WTC11 (cell line): ENCODE results near the gene SERTAD2. TPM values are rescaled to one million over a fixed set of nuclear protein-coding genes. Genes with fewer than 3 reads are reported as not detected.

Source experiments
- ATAC-seq: fragments of 200-7000 bp; cut with Tn5 transposase; 2 replicates; pipeline ENCODE4 v1.10.0; 2021; ENCODE audit warnings: mild to moderate bottlenecking, moderate library complexity
- CTCF ChIA-PET: fragments of 300-600 bp; sonication (Branson Sonifier 250); formaldehyde crosslinking; loops from one replicate; lab custom pipeline; 2021; ENCODE audit warnings: antibody characterized with exemption; lab: Charles Lee
- POLR2A ChIA-PET: fragments of 350-600 bp; sonication (Branson Sonifier 250); formaldehyde crosslinking; loops from one replicate; lab custom pipeline; 2021; ENCODE audit warnings: antibody characterized with exemption; lab: Charles Lee
- DNase-seq: peaks from one replicate; pipeline ENCODE4 v3.0.0; 2021; ENCODE audit warnings: low spot score
- H3K27ac Mint-ChIP-seq: 2 replicates; pipeline ENCODE4 v1.8.0; 2021; ENCODE audit warnings: mixed read lengths
- H3K27me3 Mint-ChIP-seq: 2 replicates; pipeline ENCODE4 v1.8.0; 2021; ENCODE audit warnings: low read depth, mild to moderate bottlenecking, moderate library complexity, mixed read lengths
- H3K36me3 Mint-ChIP-seq: 2 replicates; pipeline ENCODE4 v1.8.0; 2021; ENCODE audit warnings: mixed read lengths
- H3K4me1 Mint-ChIP-seq: 2 replicates; pipeline ENCODE4 v1.8.0; 2022; ENCODE audit warnings: mixed read lengths
- H3K4me3 Mint-ChIP-seq: 2 replicates; pipeline ENCODE4 v1.8.0; 2021; ENCODE audit warnings: mild to moderate bottlenecking, moderate library complexity, mixed read lengths
- H3K9me3 Mint-ChIP-seq: 2 replicates; pipeline ENCODE4 v1.8.0; 2021; ENCODE audit warnings: mixed read lengths
- HMGA2 ChIP-seq: fragments of 250-450 bp; sonication (Bioruptor Pico); IDR thresholded peaks from 2 replicates; pipeline ENCODE4 v1.4.0; 2021; ENCODE audit warnings: mild to moderate bottlenecking, moderate library complexity
- IRF2 ChIP-seq: sonication (generic); formaldehyde crosslinking; IDR thresholded peaks from 2 replicates; pipeline ENCODE4 v1.8.0; 2022; ENCODE audit warnings: low read depth, missing genetic modification reagents, borderline replicate concordance
- NFATC4 ChIP-seq: fragments of 250-450 bp; sonication (Bioruptor Pico); IDR thresholded peaks from 2 replicates; pipeline ENCODE4 v1.9.0; 2021; ENCODE audit warnings: mild to moderate bottlenecking
- NFE2L1 ChIP-seq: sonication (generic); formaldehyde crosslinking; IDR thresholded peaks from 2 replicates; pipeline ENCODE4 v1.8.1; 2023; ENCODE audit warnings: missing genetic modification reagents
- TCF7 ChIP-seq: sonication (generic); formaldehyde crosslinking; IDR thresholded peaks from 2 replicates; pipeline ENCODE4 v1.8.0; 2022; ENCODE audit warnings: mild to moderate bottlenecking, low read depth, missing genetic modification reagents, moderate library complexity
- TEAD4 ChIP-seq: sonication (generic); formaldehyde crosslinking; IDR thresholded peaks from 2 replicates; pipeline ENCODE4 v1.8.0; 2022; ENCODE audit warnings: mild to moderate bottlenecking, missing genetic modification reagents
- ZNF232 ChIP-seq: sonication (generic); formaldehyde crosslinking; IDR thresholded peaks from 2 replicates; pipeline ENCODE4 v1.8.0; 2022; ENCODE audit warnings: mild to moderate bottlenecking, missing genetic modification reagents
- ZNF317 ChIP-seq: sonication (generic); formaldehyde crosslinking; IDR thresholded peaks from 2 replicates; pipeline ENCODE4 v1.8.1; 2023; ENCODE audit warnings: low read depth, mild to moderate bottlenecking, moderate library complexity, missing genetic modification reagents, borderline replicate concordance
- total RNA-seq: library from RNA; stranded (reverse); gene quantifications from 3 replicates; pipeline ENCODE4 v1.2.3, GENCODE V29; 2021
- TF ChIP-seq, protein P1 (sequence below): sonication (generic); formaldehyde crosslinking; conservative IDR thresholded peaks from 2 replicates; pipeline ENCODE4 v1.8.1; 2023; ENCODE audit warnings: mild to moderate bottlenecking, low read depth, missing genetic modification reagents, moderate library complexity
- TF ChIP-seq, protein P2 (sequence below): sonication (generic); formaldehyde crosslinking; conservative IDR thresholded peaks from 2 replicates; pipeline ENCODE4 v1.8.1; 2022; ENCODE audit warnings: mild to moderate bottlenecking, missing genetic modification reagents
- TF ChIP-seq, protein P3 (sequence below): fragments of 250-450 bp; sonication (Bioruptor Pico); IDR thresholded peaks from 2 replicates; pipeline ENCODE4 v1.9.0; 2021; ENCODE audit warnings: mild to moderate bottlenecking
- TF ChIP-seq, protein P4 (sequence below): fragments of 250-450 bp; sonication (Bioruptor Pico); IDR thresholded peaks from 2 replicates; pipeline ENCODE4 v1.9.0; 2021; ENCODE audit warnings: mild to moderate bottlenecking
- TF ChIP-seq, protein P5 (sequence below): sonication (generic); formaldehyde crosslinking; IDR thresholded peaks from 2 replicates; pipeline ENCODE4 v1.8.1; 2023; ENCODE audit warnings: mild to moderate bottlenecking, missing genetic modification reagents
- TF ChIP-seq, protein P6 (sequence below): sonication (generic); formaldehyde crosslinking; IDR thresholded peaks from 2 replicates; pipeline ENCODE4 v1.8.0; 2022; ENCODE audit warnings: mild to moderate bottlenecking, missing genetic modification reagents
- TF ChIP-seq, protein P7 (sequence below): sonication (generic); formaldehyde crosslinking; IDR thresholded peaks from 2 replicates; pipeline ENCODE4 v1.8.1; 2023; ENCODE audit warnings: mild to moderate bottlenecking, moderate library complexity, missing genetic modification reagents
- TF ChIP-seq, protein P8 (sequence below): sonication (generic); formaldehyde crosslinking; IDR thresholded peaks from 2 replicates; pipeline ENCODE4 v1.8.1; 2023; ENCODE audit warnings: mild to moderate bottlenecking, missing genetic modification reagents, moderate library complexity

The SERTAD2 gene
- total RNA-seq, 1 experiment from 2014 or later = 7.9 TPM

DNA sequence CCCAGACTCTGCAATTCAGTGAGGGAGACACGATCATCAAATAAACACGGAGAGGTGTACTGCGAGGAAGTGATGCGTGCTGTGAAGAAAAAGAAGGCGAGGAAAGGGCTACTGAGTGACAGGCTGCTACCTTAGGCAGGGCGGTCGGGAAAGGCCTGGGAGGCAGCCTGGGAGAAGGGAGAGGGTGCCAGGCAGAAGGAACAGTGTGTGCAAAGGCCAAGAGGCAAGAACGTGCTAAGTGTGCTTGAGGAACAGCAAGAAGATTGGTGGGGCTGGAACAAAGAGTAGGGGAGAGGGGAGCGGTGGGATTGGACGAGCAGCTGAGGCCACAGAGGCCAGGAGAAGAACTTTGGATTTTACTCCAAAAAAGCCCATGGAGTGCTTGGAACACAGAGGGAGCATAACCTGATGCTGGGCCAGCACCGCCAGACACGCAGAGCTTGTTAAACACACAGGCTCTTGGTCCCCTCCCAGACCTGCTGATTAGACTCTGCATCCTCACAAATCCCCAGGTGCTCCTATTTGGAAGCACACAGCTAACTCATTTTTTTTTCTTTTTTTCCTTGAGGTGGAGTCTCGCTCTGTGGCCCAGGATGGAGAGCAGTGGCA lies 30.4 kb downstream of the SERTAD2 start (continued):
- TF ChIP-seq, protein P1, sequence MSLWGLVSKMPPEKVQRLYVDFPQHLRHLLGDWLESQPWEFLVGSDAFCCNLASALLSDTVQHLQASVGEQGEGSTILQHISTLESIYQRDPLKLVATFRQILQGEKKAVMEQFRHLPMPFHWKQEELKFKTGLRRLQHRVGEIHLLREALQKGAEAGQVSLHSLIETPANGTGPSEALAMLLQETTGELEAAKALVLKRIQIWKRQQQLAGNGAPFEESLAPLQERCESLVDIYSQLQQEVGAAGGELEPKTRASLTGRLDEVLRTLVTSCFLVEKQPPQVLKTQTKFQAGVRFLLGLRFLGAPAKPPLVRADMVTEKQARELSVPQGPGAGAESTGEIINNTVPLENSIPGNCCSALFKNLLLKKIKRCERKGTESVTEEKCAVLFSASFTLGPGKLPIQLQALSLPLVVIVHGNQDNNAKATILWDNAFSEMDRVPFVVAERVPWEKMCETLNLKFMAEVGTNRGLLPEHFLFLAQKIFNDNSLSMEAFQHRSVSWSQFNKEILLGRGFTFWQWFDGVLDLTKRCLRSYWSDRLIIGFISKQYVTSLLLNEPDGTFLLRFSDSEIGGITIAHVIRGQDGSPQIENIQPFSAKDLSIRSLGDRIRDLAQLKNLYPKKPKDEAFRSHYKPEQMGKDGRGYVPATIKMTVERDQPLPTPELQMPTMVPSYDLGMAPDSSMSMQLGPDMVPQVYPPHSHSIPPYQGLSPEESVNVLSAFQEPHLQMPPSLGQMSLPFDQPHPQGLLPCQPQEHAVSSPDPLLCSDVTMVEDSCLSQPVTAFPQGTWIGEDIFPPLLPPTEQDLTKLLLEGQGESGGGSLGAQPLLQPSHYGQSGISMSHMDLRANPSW (CRISPR knock-in tag) = no peak
- no peak for TF ChIP-seq ZNF232
- TF ChIP-seq, protein P2, sequence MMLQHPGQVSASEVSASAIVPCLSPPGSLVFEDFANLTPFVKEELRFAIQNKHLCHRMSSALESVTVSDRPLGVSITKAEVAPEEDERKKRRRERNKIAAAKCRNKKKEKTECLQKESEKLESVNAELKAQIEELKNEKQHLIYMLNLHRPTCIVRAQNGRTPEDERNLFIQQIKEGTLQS (CRISPR knock-in tag) = no peak
- TF ChIP-seq, protein P3, sequence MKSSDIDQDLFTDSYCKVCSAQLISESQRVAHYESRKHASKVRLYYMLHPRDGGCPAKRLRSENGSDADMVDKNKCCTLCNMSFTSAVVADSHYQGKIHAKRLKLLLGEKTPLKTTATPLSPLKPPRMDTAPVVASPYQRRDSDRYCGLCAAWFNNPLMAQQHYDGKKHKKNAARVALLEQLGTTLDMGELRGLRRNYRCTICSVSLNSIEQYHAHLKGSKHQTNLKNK = no peak
- TF ChIP-seq, protein P4, sequence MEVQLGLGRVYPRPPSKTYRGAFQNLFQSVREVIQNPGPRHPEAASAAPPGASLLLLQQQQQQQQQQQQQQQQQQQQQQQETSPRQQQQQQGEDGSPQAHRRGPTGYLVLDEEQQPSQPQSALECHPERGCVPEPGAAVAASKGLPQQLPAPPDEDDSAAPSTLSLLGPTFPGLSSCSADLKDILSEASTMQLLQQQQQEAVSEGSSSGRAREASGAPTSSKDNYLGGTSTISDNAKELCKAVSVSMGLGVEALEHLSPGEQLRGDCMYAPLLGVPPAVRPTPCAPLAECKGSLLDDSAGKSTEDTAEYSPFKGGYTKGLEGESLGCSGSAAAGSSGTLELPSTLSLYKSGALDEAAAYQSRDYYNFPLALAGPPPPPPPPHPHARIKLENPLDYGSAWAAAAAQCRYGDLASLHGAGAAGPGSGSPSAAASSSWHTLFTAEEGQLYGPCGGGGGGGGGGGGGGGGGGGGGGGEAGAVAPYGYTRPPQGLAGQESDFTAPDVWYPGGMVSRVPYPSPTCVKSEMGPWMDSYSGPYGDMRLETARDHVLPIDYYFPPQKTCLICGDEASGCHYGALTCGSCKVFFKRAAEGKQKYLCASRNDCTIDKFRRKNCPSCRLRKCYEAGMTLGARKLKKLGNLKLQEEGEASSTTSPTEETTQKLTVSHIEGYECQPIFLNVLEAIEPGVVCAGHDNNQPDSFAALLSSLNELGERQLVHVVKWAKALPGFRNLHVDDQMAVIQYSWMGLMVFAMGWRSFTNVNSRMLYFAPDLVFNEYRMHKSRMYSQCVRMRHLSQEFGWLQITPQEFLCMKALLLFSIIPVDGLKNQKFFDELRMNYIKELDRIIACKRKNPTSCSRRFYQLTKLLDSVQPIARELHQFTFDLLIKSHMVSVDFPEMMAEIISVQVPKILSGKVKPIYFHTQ (CRISPR knock-in tag) = no peak
- TF ChIP-seq, protein P5, sequence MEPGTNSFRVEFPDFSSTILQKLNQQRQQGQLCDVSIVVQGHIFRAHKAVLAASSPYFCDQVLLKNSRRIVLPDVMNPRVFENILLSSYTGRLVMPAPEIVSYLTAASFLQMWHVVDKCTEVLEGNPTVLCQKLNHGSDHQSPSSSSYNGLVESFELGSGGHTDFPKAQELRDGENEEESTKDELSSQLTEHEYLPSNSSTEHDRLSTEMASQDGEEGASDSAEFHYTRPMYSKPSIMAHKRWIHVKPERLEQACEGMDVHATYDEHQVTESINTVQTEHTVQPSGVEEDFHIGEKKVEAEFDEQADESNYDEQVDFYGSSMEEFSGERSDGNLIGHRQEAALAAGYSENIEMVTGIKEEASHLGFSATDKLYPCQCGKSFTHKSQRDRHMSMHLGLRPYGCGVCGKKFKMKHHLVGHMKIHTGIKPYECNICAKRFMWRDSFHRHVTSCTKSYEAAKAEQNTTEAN (CRISPR knock-in tag) = no peak
- TF ChIP-seq IRF2 (CRISPR knock-in tag) = no peak
- TF ChIP-seq, protein P6, sequence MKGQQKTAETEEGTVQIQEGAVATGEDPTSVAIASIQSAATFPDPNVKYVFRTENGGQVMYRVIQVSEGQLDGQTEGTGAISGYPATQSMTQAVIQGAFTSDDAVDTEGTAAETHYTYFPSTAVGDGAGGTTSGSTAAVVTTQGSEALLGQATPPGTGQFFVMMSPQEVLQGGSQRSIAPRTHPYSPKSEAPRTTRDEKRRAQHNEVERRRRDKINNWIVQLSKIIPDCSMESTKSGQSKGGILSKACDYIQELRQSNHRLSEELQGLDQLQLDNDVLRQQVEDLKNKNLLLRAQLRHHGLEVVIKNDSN (CRISPR knock-in tag) = no peak
- no peak for TF ChIP-seq TEAD4 (CRISPR knock-in tag)
- no peak for TF ChIP-seq NFATC4 (CRISPR knock-in tag)
- no peak for TF ChIP-seq TCF7 (CRISPR knock-in tag)
- no peak for TF ChIP-seq ZNF317 (CRISPR knock-in tag)
- TF ChIP-seq NFE2L1 (CRISPR knock-in tag) = no peak
- TF ChIP-seq HMGA2 = no peak

DNA sequence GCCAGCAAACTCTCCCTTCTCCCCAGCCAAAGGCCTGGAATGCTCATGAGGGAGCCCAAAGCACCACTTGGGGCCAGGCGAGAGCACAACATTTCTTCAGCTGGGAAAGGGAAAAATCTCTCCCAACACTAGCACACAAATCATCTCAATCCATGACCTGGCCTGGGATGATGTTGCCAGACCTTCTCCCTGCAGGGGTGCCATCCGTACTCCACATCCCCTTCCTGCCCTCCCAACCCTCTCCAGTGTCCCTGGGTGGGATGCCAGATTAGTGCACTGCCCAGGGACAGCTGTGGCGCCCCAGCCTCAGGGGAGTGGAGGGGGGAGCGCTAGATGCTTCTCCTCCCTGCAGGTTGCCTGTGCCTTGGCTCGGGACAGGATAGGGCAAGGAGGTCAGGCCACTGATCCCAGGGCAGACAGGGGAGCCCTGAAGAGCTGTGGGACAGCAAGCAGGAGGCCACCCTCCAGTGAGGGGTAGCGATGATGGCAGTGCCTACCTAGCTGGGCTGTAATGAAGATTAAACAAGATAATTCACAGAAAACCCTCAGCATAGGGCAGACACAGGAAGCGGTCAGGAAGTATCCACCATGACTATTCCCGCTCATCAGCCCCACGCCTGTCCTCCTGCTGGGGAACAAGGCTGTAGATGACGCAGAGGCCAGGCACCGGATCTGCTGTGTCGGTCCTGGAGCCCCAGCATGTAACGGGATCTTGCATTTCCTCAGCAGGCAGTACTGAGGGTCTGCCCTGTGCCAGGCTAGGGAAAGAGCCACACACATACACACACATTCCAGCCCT lies 31.1 kb downstream of the SERTAD2 start:
- H3K27ac Mint-ChIP-seq = peak overlapping the region; percentile 88; the same call in 1 of the 2 replicates
- POLR2A ChIA-PET = interaction anchor here (0.6 kb wide), 1 partner anchor 146 kb away, joined by 12 read pairs; no protein-coding TSS in a partner anchor

More for the DNA sequence above, 31.1 kb downstream of the SERTAD2 start:
- Mint-ChIP-seq H3K4me1 (peaks cover 50% of the 10 kb centered on the region), H3K9me3 (no peaks in the 10 kb centered on the region), H3K36me3 (no peaks in the 10 kb centered on the region), H3K27me3 (peaks cover 6% of the 10 kb centered on the region), H3K4me3 (no peak overlapping the region)
- peak; percentile 32 for DNase-seq
- ATAC-seq = peak; percentile 51
- TF ChIP-seq, protein P7, sequence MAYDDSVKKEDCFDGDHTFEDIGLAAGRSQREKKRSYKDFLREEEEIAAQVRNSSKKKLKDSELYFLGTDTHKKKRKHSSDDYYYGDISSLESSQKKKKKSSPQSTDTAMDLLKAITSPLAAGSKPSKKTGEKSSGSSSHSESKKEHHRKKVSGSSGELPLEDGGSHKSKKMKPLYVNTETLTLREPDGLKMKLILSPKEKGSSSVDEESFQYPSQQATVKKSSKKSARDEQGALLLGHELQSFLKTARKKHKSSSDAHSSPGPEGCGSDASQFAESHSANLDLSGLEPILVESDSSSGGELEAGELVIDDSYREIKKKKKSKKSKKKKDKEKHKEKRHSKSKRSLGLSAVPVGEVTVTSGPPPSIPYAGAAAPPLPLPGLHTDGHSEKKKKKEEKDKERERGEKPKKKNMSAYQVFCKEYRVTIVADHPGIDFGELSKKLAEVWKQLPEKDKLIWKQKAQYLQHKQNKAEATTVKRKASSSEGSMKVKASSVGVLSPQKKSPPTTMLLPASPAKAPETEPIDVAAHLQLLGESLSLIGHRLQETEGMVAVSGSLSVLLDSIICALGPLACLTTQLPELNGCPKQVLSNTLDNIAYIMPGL (CRISPR knock-in tag) = no peak
- TF ChIP-seq, protein P6 (CRISPR knock-in tag) = no peak
- TF ChIP-seq, protein P8, sequence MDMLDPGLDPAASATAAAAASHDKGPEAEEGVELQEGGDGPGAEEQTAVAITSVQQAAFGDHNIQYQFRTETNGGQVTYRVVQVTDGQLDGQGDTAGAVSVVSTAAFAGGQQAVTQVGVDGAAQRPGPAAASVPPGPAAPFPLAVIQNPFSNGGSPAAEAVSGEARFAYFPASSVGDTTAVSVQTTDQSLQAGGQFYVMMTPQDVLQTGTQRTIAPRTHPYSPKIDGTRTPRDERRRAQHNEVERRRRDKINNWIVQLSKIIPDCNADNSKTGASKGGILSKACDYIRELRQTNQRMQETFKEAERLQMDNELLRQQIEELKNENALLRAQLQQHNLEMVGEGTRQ = no peak
- CTCF ChIA-PET = interaction anchor here (0.6 to 4.5 kb wide), 9 partner anchors 11 to 300 kb away, joined by 3 to 45 read pairs (median 3); partner anchors contain the start of gene SERTAD2
